Small intestine (tissue), 7 donors: Measurements from ENCODE around the gene SULT1A2. TPM values are rescaled to one million over a fixed set of nuclear protein-coding genes. Genes with fewer than 3 reads are reported as not detected.
"Not testable (repeated sequence)": the region's sequence is repeated elsewhere in the genome, so short reads cannot be mapped to it uniquely, and the experiment has no call there.

ENCODE experiments used
- DNase-seq, 2 donors: peaks; one replicate each; pipeline versions ENCODE4 v3.0.0 to v3.0.0-alpha.2; 2013
- FAIRE-seq: peaks from 2 replicates; lab custom pipeline; 2012; peaks lifted over from hg19 to GRCh38; lab: Jason Lieb, UNC
- H3K27ac ChIP-seq, 3 donors: one replicate each; pipeline ENCODE4 v1.5.1; 2013; ENCODE audit warnings: low read length in 2 of 3, mild to moderate bottlenecking in 2 of 3, control low read depth in 1 of 3, inconsistent platforms in 1 of 3, low read depth in 1 of 3, moderate library complexity in 1 of 3
- H3K27me3 ChIP-seq, 3 donors: one replicate each; pipeline ENCODE4 v1.6.1; 2013; ENCODE audit warnings: low read length in 3 of 3, inconsistent platforms in 1 of 3; ENCODE audit not compliant: control insufficient read depth in 3 of 3, insufficient read depth in 3 of 3
- H3K36me3 ChIP-seq, 3 donors: one replicate each; pipeline ENCODE4 v1.6.1; 2013; ENCODE audit warnings: low read length in 3 of 3, inconsistent platforms in 1 of 3, low read depth in 1 of 3, mild to moderate bottlenecking in 1 of 3, moderate library complexity in 1 of 3; ENCODE audit not compliant: control insufficient read depth in 3 of 3, insufficient read depth in 2 of 3
- H3K4me1 ChIP-seq, 3 donors: one replicate each; pipeline ENCODE4 v1.6.1; 2013; ENCODE audit warnings: low read length in 2 of 3, inconsistent platforms in 1 of 3, low read depth in 1 of 3, mild to moderate bottlenecking in 1 of 3, moderate library complexity in 1 of 3; ENCODE audit not compliant: control insufficient read depth in 3 of 3, insufficient read depth in 2 of 3
- H3K4me3 ChIP-seq, 3 donors: one replicate each; pipeline ENCODE4 v1.5.1; 2013; ENCODE audit warnings: low read length in 3 of 3, control low read depth in 1 of 3, inconsistent platforms in 1 of 3, low read depth in 1 of 3, mild to moderate bottlenecking in 1 of 3, moderate library complexity in 1 of 3
- H3K9me3 ChIP-seq, 2 donors: one replicate each; pipeline ENCODE4 v1.6.1; 2013; ENCODE audit warnings: low read depth in 1 of 2, low read length in 1 of 2; ENCODE audit not compliant: control insufficient read depth in 2 of 2, insufficient read depth in 1 of 2
- WGBS, 3 donors: extraction: QIAGEN DNeasy Blood & Tissue Kit; methylation state at CpG; one replicate each; pipeline ENCODE4 v1.1.7; 2013; 5-methylcytosine and 5-hydroxymethylcytosine counted together
- polyA plus RNA-seq, 4 donors: library from polyadenylated mRNA; stranded (reverse) in 3 of 4; unstranded in 1 of 4; fragments of 200-250 nt in 3 of 4; fragments of 120-200 nt in 1 of 4; gene quantifications; one replicate each; pipeline versions ENCODE4 v1.2.1 to v1.2.3, GENCODE V29; 2013
- donor health status: healthy with polysubstance abuse.
- donor health status: control.
- donor health status: control.
- donor health status: Bipolar disorder and iron deficiency.
- donor health status: healthy.

The SULT1A2 gene
- polyA plus RNA-seq, 4 donors, result 6.5 to 321 (median 123) TPM

DNA sequence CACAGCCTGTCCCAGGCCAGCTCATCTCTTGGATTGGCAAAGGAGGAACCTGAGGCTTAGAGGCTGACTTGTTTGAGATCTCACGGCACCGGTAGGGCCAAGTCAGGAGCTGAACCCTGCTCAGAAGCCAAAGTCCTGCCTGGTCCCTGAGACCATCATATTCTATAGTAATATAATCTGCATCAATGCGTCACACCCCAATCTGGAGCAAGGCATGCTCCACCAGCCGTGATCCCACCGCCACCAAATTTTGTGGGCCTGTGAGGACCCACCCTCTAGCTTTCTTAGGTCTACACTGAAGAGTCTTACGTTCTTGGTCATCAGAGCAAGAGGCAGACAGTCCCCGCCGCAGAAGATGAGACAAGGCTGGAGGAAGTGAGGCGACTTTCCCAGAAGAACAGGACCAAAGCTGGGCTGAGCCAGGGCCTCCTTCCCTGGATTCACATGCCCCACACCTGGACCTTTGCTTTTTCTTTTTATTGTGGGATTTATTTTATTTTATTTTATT is 10.3 kb upstream of the SULT1A2 start:
- Histone ChIP-seq H3K4me1 (peaks cover 2 to 30% (median 7%) of the 10 kb centered on the region in 3 donors), H3K4me3 (no peak overlapping the region), H3K36me3 (peaks cover 0 to 61% (median 6%) of the 10 kb centered on the region in 3 donors), H3K27ac (no peak overlapping the region), H3K27me3 (no peaks in the 10 kb centered on the region), H3K9me3 (no peaks in the 10 kb centered on the region)
- FAIRE-seq, result no peak
- WGBS, 3 donors, result 90 to 97% (median 92%) methylated on average over 9 of the region's 9 CpGs
- DNase-seq, result no peak

DNA sequence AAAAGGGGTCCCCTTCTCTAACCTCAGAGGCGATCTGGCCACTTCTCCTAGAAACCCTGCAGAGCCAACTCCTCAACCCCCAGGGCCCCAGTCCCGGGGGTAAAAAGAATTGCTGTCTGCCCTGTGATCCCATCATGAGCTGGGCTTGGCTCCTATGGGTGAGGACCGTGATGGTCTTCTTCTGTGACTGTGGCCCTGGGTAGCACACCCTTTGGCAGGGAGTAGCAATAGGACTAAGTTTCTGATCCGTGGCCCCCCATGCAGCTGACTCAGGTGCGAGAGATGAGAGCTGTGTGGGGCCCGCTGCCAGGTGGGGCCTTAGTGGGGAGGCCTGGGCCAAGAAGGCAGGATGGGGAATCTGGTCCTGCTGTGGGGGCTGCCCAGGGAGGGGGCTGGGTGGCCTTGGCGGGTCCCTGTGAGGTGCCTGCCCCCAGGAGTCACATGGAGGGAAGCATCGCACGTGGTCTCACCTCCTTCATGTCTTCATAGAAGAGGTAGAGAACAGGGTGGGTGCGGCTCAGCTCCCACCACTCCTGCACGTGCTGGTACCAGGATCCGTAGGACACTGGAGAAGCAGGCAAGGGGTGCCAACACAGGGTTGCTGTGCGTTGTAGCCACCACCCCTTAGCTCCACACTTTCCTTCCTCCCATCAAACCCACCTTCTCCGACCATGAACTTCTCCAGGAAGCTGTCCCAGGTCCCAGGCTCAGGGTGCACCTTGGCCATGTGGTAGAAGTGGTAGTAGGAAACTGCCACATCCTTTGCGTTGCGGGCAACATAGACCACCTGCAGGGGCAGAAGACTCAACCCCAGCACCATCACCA is 9.7 kb upstream of the SULT1A2 start:
- H3K27me3 ChIP-seq, result no peaks in the 10 kb centered on the region
- WGBS, 3 donors, result 91 to 93% (median 92%) methylated on average over 15 to 16 of the region's 16 CpGs
- no peak for DNase-seq
- no peak overlapping the region for H3K4me3 ChIP-seq
- H3K4me1 ChIP-seq, result peaks cover 2 to 29% (median 7%) of the 10 kb centered on the region in 3 donors
- H3K9me3 ChIP-seq, result no peaks in the 10 kb centered on the region
- peaks cover 0 to 61% (median 6%) of the 10 kb centered on the region in 3 donors for H3K36me3 ChIP-seq
- H3K27ac ChIP-seq, result no peak overlapping the region
- no peak for FAIRE-seq

- DNase-seq, result no peak
- WGBS, 3 donors, result 71 to 84% (median 84%) methylated on average over 8 of the region's 8 CpGs
- no peaks in the 10 kb centered on the region for H3K27me3 ChIP-seq
- no peaks in the 10 kb centered on the region for H3K9me3 ChIP-seq
- peaks cover 0 to 57% (median 6%) of the 10 kb centered on the region in 3 donors for H3K36me3 ChIP-seq
- FAIRE-seq, result no peak
- peaks cover 0 to 7% (median 0%) of the 10 kb centered on the region in 3 donors for H3K4me1 ChIP-seq
- H3K4me3 ChIP-seq, result no peak overlapping the region
- H3K27ac ChIP-seq, result no peak overlapping the region
Measured at GRCh38 chr16:28604186-28604565, 7.3 kb upstream of the SULT1A2 start.

DNA sequence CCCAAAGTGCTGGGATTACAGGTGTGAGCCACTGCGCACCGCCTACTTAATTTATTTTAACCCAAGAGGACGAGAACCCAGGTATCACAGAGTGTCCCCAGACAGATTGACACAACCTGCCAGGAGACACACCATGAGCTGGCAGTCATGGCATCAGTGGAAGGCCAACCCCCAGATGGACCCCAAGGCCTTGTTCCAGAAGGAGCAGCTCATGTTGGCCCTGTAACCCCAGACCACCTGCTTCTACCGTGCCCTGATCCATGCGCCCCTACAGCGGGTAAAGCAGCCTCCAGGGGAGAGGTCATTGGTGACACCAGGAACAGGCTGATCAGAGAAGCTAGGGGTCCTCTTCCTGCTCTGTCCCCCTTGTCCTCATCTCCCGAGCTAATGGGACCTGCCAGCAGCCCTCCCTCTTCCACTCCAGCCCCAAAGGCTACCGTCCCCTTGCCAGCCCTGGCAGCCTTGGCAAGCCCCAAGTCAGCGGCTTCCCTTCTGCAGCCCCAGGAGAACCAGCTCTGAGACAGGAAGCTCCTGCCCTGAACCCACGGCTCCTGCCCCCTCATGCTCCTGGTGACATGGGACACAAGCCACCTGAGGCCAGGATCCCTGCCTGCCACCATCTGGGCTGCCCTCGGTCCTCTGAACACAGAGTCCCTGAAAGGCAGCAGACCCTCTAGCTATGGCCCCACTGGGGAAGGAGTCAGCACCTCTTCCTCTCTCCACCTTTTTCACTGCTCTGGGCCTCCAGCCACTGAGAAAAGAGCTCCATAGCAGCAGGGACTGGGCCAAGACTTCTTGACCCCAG is 6.7 kb upstream of the SULT1A2 start:
- WGBS, 3 donors, result 82 to 88% (median 87%) methylated on average over 11 of the region's 11 CpGs
- peaks cover 0 to 53% (median 6%) of the 10 kb centered on the region in 3 donors for H3K36me3 ChIP-seq
- H3K27me3 ChIP-seq, result no peaks in the 10 kb centered on the region
- H3K27ac ChIP-seq, result no peak overlapping the region
- peaks cover 0 to 3% (median 0%) of the 10 kb centered on the region in 3 donors for H3K4me1 ChIP-seq
- DNase-seq (no peak), FAIRE-seq (no peak)
- H3K9me3 ChIP-seq, result no peaks in the 10 kb centered on the region
- no peak overlapping the region for H3K4me3 ChIP-seq

GRCh38 chr16:28602529-28602928 is 5.7 kb upstream of the SULT1A2 start:
- Histone ChIP-seq H3K36me3 (peaks cover 0 to 42% (median 6%) of the 10 kb centered on the region in 3 donors), H3K9me3 (no peaks in the 10 kb centered on the region), H3K27me3 (no peaks in the 10 kb centered on the region), H3K4me1 (peaks cover 0 to 10% (median 2%) of the 10 kb centered on the region in 3 donors), H3K4me3 (no peak overlapping the region), H3K27ac (no peak overlapping the region)
- DNase-seq, result no peak
- 45 to 66% (median 56%) methylated on average over 5 of the region's 6 CpGs for WGBS, 3 donors
- FAIRE-seq, result no peak

DNA sequence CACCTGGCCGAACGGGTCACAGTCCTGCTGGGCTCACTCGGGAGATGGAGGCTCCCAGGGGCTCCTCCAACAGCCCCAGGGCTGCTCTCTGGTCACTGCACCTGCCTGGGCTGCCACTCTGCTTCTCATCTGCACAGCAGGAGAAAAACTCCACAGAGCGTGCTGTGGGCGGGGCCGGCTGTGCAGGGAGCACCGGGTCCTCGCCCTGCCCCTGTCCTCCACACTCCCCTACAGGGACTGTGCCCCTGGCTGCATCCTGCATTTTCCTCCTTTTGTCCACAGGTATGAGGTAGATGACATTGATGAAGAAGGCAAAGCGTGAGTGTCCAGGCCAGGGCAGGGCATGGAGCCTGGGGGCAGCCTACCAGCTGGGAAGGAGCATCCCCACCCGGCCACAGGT is 5.2 kb upstream of the SULT1A2 start:
- 27 to 68% (median 67%) methylated on average over 2 to 5 of the region's 10 CpGs for WGBS, 3 donors
- Histone ChIP-seq H3K36me3 (peaks cover 0 to 38% (median 6%) of the 10 kb centered on the region in 3 donors), H3K4me1 (peaks cover 0 to 15% (median 2%) of the 10 kb centered on the region in 3 donors)
- DNase-seq, H3K9me3 ChIP-seq, FAIRE-seq, H3K27ac ChIP-seq, H3K27me3 ChIP-seq, H3K4me3 ChIP-seq: not testable (repeated sequence)

DNA sequence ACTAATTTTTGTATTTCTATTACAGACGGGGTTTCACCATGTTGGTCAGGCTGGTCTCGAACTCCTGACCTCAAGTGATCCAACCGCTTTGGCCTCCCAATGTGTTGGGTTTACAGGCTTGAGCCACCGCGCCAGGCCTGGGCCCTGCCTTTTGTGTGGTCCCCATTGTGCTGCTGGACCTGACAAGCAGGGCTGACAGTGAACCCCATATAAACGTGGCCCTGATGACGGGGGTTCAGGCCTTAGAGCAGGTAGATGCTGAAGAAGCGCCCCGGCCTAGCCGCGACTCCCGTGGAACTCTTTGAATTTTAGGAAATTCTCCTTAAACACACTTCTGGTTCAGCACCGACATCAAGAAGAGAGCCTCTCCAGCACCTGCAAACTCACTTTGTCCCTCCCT is 4.7 kb upstream of the SULT1A2 start:
- DNase-seq, H3K27me3 ChIP-seq, H3K27ac ChIP-seq, H3K9me3 ChIP-seq, FAIRE-seq, H3K4me3 ChIP-seq: not testable (repeated sequence)
- WGBS, 3 donors, result 86 to 91% (median 87%) methylated on average over 10 to 12 of the region's 13 CpGs
- Histone ChIP-seq H3K4me1 (peaks cover 0 to 17% (median 2%) of the 10 kb centered on the region in 3 donors), H3K36me3 (peaks cover 0 to 34% (median 6%) of the 10 kb centered on the region in 3 donors)

GRCh38 chr16:28600965-28601364 is 4.1 kb upstream of the SULT1A2 start:
- not testable (repeated sequence) for H3K4me3 ChIP-seq, FAIRE-seq, H3K27me3 ChIP-seq, DNase-seq, H3K9me3 ChIP-seq
- Histone ChIP-seq H3K27ac (peak overlapping the region in 1 of 3 donors; percentile 42), H3K36me3 (peaks cover 0 to 31% (median 2%) of the 10 kb centered on the region in 3 donors), H3K4me1 (peaks cover 0 to 23% (median 2%) of the 10 kb centered on the region in 3 donors)
- 39 to 41% (median 40%) methylated on average over 6 to 14 of the region's 20 CpGs for WGBS, 3 donors
